Heart left ventricle (tissue), 13 donors: Measurements from ENCODE around the gene RABL3.

Source experiments
- CTCF ChIP-seq, 12 donors: fragments of 200-600 bp; sonication (generic) in 4 of 12; IDR thresholded peaks; one replicate each; pipeline versions ENCODE4 v1.5.0 to v1.8.0; 2018 to 2022; ENCODE audit warnings: antibody characterized with exemption in 12 of 12, mild to moderate bottlenecking in 5 of 12
- POLR2A ChIP-seq, 2 donors: fragments of 450-650 bp; IDR thresholded peaks; one replicate each; pipeline ENCODE4 v1.6.1; 2017; ENCODE audit warnings: antibody characterized with exemption in 2 of 2, mild to moderate bottlenecking in 2 of 2, moderate library complexity in 2 of 2
- donor health status: ischemic (EF 13 %, LVEDD 7.1; RV severe dilation, severe dysfunction).
- donor health status: DM: no; HTN: yes; CAD: no.
- donor health status: DM: no; HTN: no; CAD: no.
- donor health status: ischemic (EF 25% LVEDD 6.9; RV normal size, moderate dysfunction).
- donor health status: ischemic (EF 25% LVEDD 5.7; RV mildly dilated, moderate dysfunction).
- donor health status: ischemic (EF 35%, LVEDD 5.7; RV mildly dilated, moderate dysfunction).
- donor health status: nonischemic (EF 11% LVEDD 7.7; RV severe dilation, severe dysfunction).
- donor health status: DM: yes; HTN: yes; CAD: no.
- donor health status: PGD.
- donor health status: ischemic (EF 29% LVEDD 5.4; RV normal size, mild dysfunction).
- donor health status: nonischemic (EF 23%, LVEDD 6.1; RV moderate dilation, normal function).

GRCh38 chr3:120753810-120754209, 11.5 kb upstream of the RABL3 start:
- TF ChIP-seq CTCF (IDR thresholded peaks at IDR 0.05), result no peak
- no peak for TF ChIP-seq POLR2A (IDR thresholded peaks at IDR 0.05)
